HCT116 (cell line): Measurements from ENCODE around the gene ZBED5.

ENCODE experiments used
- EZH2 ChIP-seq: fragments of 200-600 bp; sonication (generic); IDR thresholded peaks from 2 replicates; pipeline ENCODE4 v1.6.1; 2017; ENCODE audit warnings: antibody characterized with exemption, mixed run types
- POLR2AphosphoS5 ChIP-seq: IDR thresholded peaks from 2 replicates; pipeline ENCODE4 v1.6.1; 2011; ENCODE audit warnings: mild to moderate bottlenecking, low read depth, low read length, moderate library complexity
- SRF ChIP-seq: IDR thresholded peaks from 2 replicates; pipeline ENCODE4 v1.6.1; 2012; ENCODE audit warnings: low read depth

DNA sequence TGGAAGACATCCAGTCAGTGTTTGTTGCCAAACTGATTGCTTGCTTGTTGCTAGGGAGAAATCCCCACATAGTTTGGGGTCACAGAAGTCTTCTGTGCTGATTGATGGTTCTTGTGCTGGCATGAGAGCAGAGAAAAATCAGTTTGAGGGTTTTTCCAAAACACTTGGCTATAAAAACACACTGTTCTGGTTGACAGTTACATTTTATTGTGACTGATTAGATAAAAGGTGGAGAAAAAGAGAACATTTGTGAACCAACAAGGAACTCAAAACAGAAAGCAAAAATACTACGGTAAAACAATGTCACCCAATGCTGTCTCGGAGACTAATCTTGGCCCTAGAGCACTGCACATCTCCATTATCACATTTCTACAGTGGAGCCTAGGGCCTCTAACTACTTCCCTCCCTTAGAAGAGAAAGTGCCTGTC is 34.7 kb downstream of the ZBED5 start:
- TF ChIP-seq EZH2, result no peak
- no peak for TF ChIP-seq POLR2AphosphoS5
- no peak for TF ChIP-seq SRF
